ENCODE measurements around the gene SLC25A22. TPM values are rescaled to one million over a fixed set of nuclear protein-coding genes. Genes with fewer than 3 reads are reported as not detected.
A peak's percentile ranks its signal among the peaks of the same experiment; 100 is the strongest.

Gene SLC25A22
- total RNA-seq, 2 donors from 2014 or later = 55.8 to 69.5 TPM

- Histone ChIP-seq H3K4me3 (no peak overlapping the region), H3K4me1 (peaks cover 31% of the 10 kb centered on the region), H3K27me3 (no peaks in the 10 kb centered on the region), H3K27ac (no peak overlapping the region), H3K9me3 (no peaks in the 10 kb centered on the region), H3K36me3 (replicated peaks in 1 of 2; ENCODE audit: insufficient read depth in 1 of 2, low read depth in 2 of 2) (no peaks in the 10 kb centered on the region)
- DNase-seq (no peak), ATAC-seq (no peak)
- no peak for TF ChIP-seq CTCF (IDR thresholded peaks at IDR 0.05)
- TF ChIP-seq POLR2A (IDR thresholded peaks at IDR 0.05) = no peak
- intact Hi-C loops (cut with DNase I) = no loop called here
- WGBS, 2 donors = 33 to 61% methylated on average over 2 of the region's 2 CpGs
Observed at GRCh38 chr11:749731-750130, 48.4 kb downstream of the SLC25A22 start.

- 4 to 8% methylated on average over 13 to 16 of the region's 18 CpGs for WGBS, 2 donors
- no peak for TF ChIP-seq CTCF (IDR thresholded peaks at IDR 0.05)
- no peak for TF ChIP-seq POLR2A (IDR thresholded peaks at IDR 0.05)
- Histone ChIP-seq H3K27ac (peak overlapping the region in 3 of 4 donors; percentile 90 to 95 (median 90)), H3K27me3 (no peaks in the 10 kb centered on the region), H3K9me3 (no peaks in the 10 kb centered on the region), H3K4me1 (peaks cover 31% of the 10 kb centered on the region), H3K36me3 (replicated peaks in 1 of 2; ENCODE audit: insufficient read depth in 1 of 2, low read depth in 2 of 2) (no peaks in the 10 kb centered on the region), H3K4me3 (peak overlapping the region; percentile 53 to 91)
- no peak for DNase-seq
- intact Hi-C loops (cut with DNase I) = no loop called here
- no peak for ATAC-seq
Observed at GRCh38 chr11:748007-748359, 50.1 kb downstream of the SLC25A22 start.

GRCh38 chr11:747158-748006 lies 50.7 kb downstream of the SLC25A22 start, which contains the start of gene TALDO1:
Gene TALDO1 (plus strand): TSS chr11:747464. CDS start chr11:747482, 18 bp downstream.
- Histone ChIP-seq H3K36me3 (replicated peaks in 1 of 2; ENCODE audit: insufficient read depth in 1 of 2, low read depth in 2 of 2) (no peaks in the 10 kb centered on the region), H3K4me3 (peak within 1 kb of the TSS; percentile 53 to 91), H3K27me3 (no peaks in the 10 kb centered on the region), H3K9me3 (no peaks in the 10 kb centered on the region), H3K4me1 (peaks cover 31% of the 10 kb centered on the region), H3K27ac (peak within 1 kb of the TSS; percentile 64 to 95 (median 90))
- TF ChIP-seq CTCF (IDR thresholded peaks at IDR 0.05) (peak in 5 of 7 experiments; percentile 13 to 54 (median 22)), POLR2A (IDR thresholded peaks at IDR 0.05) (peak; percentile 72 to 81 (median 78))
- intact Hi-C loops (cut with DNase I) = no loop called here
- WGBS, 2 donors = 1% methylated on average over 86 of the region's 112 CpGs; no CpG with 5 or more reads in 1 of the 2 donors
- peak; percentile 95 for ATAC-seq
- DNase-seq = peak; percentile 92 to 96 (median 94)

- Histone ChIP-seq H3K4me3 (peak overlapping the region; percentile 50 to 91), H3K36me3 (replicated peaks in 1 of 2; ENCODE audit: insufficient read depth in 1 of 2, low read depth in 2 of 2) (no peaks in the 10 kb centered on the region), H3K27ac (peak overlapping the region; percentile 64 to 95 (median 90)), H3K9me3 (no peaks in the 10 kb centered on the region), H3K4me1 (peaks cover 31% of the 10 kb centered on the region), H3K27me3 (no peaks in the 10 kb centered on the region)
- no peak for TF ChIP-seq POLR2A (IDR thresholded peaks at IDR 0.05)
- TF ChIP-seq CTCF (IDR thresholded peaks at IDR 0.05) = no peak
- DNase-seq (peak in 3 of 4 donors; percentile 42 to 57 (median 53)), ATAC-seq (peak; percentile 25)
- 24 to 56% methylated on average over 18 to 46 of the region's 46 CpGs for WGBS, 2 donors
- intact Hi-C loops (cut with DNase I) = no loop called here
Observed at GRCh38 chr11:746289-747157, 51.6 kb downstream of the SLC25A22 start.

All from body of pancreas (tissue), 4 donors.